Measurements from ENCODE around the gene SMIM5.

SMIM5 gene

DNA sequence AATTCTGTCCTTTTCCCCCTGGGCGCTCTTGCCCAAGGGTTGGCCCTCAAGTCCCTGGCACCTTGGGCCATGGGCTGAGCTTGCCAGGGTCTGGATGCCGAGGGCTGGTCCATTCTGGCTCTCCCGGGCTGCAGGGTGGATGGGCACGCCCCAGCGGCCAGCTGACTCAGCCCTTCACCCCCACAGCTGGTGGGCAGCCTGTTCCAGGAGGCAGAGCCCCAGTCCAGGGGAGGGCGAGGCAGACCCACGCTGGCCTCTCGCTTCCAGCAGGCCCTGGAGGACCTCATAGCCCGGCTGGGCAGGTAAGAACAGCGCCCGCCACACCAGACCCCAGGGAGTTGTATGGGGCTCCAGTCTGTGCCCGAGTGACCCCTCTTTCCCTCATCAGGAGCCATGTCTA is 30.6 kb upstream of the SMIM5 start:
- DNase-seq (ENCODE audit: low read depth in 1 of 2, low spot score in 1 of 2) = no peak

- DNase-seq (ENCODE audit: low read depth in 1 of 2, low spot score in 1 of 2) = no peak
These were observed 30.1 kb upstream of the SMIM5 start for GRCh38 chr17:75603123-75603522.

DNA sequence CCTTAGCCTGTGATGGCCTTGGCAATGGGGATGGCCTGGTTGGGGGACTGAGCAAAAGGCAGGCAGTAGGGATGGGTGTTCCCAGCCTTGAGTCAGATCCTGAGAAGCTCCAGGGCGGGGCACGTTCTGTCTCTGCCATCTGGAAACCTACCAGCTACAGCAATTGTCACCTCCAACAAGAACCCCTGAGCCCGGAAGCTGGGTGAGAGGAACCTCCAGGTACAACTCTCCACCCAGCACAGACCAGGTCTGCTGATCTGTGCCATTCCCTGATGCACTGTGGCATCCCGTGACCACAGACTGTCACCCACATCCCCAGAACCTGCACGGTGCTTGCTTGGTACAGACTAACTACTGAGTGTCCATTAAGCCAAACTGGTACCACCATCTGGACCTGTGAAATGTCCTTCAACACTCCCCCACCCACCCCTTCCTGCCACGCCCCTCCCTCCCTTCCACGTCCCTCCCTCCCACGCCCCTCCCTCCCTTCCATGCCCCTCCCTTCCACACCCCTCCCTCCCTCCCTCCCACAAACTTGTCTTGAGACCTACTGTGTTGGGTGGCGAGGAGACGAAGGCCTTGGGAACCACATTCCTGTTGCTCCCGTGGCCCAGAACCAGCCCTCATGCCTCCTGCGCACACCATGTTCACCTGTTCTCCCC is 29.1 kb upstream of the SMIM5 start:
- DNase-seq (ENCODE audit: low read depth in 1 of 2, low spot score in 1 of 2) = no peak

- DNase-seq (ENCODE audit: low read depth in 1 of 2, low spot score in 1 of 2) = no peak
These were observed 27.4 kb upstream of the SMIM5 start for GRCh38 chr17:75605790-75606189.

GRCh38 chr17:75607086-75607485 is 26.1 kb upstream of the SMIM5 start:
- DNase-seq (ENCODE audit: low read depth in 1 of 2, low spot score in 1 of 2) = no peak

GRCh38 chr17:75610103-75610984 is 22.9 kb upstream of the SMIM5 start:
- no peak for DNase-seq (ENCODE audit: low read depth in 1 of 2, low spot score in 1 of 2)

- DNase-seq (ENCODE audit: low read depth in 1 of 2, low spot score in 1 of 2) = no peak
These were observed 21.3 kb upstream of the SMIM5 start for GRCh38 chr17:75611851-75612429.

GRCh38 chr17:75612906-75613626 is 20.2 kb upstream of the SMIM5 start:
- no peak for DNase-seq (ENCODE audit: low read depth in 1 of 2, low spot score in 1 of 2)

GRCh38 chr17:75614006-75614405 is 19.2 kb upstream of the SMIM5 start:
- no peak for DNase-seq (ENCODE audit: low read depth in 1 of 2, low spot score in 1 of 2)

DNA sequence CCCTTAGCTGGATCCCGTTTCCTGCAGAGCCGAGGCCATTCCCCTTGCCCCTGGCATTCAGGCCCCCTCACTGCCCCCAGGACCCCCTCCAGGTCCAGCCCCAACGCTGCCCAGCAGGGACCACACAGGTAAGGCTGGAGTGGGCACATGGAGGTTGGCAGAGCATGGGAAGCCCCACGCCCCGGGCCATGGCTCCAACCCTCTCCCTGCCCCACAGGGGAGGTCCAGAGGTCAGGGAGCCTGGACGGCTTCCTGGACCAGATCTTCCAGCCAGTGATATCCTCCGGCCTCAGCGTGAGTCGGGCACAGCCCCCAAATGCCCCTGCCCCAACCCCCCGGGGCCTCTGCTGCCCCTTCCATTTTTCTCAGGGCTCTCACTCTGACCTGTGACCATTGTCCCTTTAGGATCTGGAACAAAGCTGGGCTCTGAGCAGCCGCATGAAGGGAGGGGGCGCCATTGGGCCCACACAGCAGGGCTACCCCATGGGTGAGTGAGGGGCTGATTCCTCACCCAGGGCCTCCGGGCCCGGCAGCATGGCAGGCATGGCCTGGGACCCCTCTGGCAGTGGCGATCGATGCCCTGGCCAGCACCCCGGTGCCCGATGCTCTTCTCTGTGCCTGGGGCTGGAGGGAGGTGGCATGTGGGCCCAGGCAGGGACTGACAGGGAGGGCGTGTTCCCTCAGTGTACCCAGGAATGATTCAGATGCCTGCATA is 18.5 kb upstream of the SMIM5 start:
- no peak for DNase-seq (ENCODE audit: low read depth in 1 of 2, low spot score in 1 of 2)

- no peak for DNase-seq (ENCODE audit: low read depth in 1 of 2, low spot score in 1 of 2)
These were observed 17.9 kb upstream of the SMIM5 start for GRCh38 chr17:75615301-75615700.

DNA sequence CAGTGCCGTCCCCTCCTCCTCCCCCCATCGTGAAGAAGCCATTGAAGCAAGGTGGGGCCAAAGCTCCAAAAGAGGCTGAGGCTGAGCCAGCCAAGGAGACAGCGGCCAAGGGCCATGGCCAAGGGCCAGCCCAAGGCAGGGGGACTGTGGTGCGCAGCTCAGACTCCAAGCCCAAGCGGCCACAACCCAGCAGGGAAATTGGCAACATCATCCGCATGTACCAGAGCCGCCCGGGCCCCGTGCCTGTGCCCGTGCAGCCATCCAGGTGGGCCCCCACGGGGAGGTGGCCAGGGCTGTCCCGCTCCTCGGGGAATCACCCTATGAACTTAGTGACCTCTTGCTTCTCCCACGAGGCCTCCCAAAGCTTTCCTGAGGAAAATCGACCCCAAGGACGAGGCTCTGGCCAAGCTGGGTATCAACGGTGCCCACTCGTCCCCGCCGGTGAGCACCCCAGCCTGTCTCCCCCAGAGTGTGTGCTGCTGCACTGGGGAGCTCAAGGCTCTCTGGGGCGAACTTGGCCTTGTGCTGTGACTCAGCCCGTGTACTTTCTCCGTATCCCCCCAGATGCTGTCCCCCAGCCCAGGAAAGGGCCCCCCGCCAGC is 16.6 kb upstream of the SMIM5 start:
- no peak for DNase-seq (ENCODE audit: low read depth in 1 of 2, low spot score in 1 of 2)

DNA sequence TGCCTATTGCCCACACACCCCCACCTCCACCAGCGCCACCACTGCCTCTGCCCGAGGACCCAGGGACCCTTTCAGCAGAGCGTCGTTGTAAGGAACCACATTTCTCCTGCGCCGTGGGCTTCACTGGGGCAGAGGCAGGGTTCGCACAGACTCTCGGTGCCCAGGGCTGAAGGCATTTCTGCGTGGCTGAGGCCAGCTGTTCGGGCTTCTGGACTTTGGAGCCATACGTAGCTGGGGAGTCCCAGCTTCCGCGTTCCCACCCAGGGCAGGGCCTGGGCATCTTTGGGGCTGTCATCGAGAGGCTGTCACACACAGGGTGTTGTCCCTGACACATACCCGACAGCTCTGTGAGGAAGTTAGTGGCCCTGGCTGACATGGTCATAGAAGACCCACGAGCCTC is 16.0 kb upstream of the SMIM5 start:
- no peak for DNase-seq (ENCODE audit: low read depth in 1 of 2, low spot score in 1 of 2)

- no peak for DNase-seq (ENCODE audit: low read depth in 1 of 2, low spot score in 1 of 2)
These were observed 15.6 kb upstream of the SMIM5 start for GRCh38 chr17:75617675-75618074.

- no peak for DNase-seq (ENCODE audit: low read depth in 1 of 2, low spot score in 1 of 2)
These were observed 13.5 kb upstream of the SMIM5 start for GRCh38 chr17:75619506-75620431.

- no peak for DNase-seq (ENCODE audit: low read depth in 1 of 2, low spot score in 1 of 2)
These were observed 11.7 kb upstream of the SMIM5 start for GRCh38 chr17:75621489-75621888.

DNA sequence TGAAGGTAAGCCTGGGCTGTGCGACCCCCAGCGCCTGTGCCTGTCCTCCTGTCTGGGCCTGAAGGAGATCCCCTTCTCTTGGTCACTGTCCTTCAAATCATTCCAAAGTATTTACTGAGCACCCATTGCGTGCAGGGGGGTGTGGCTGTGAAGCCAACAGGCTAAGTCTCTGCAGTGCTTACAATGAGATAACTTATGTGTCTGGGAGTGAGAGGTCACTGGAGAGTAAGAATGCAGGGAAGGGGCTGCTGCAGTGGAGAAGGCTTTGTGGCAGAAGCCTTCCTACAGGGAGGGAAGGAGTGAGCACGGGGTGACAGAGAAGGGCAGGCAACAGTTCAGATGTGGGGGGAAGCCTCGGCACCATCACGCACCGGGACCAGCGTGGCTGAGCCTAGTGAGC is 11.2 kb upstream of the SMIM5 start:
- no peak for DNase-seq (ENCODE audit: low read depth in 1 of 2, low spot score in 1 of 2)

DNA sequence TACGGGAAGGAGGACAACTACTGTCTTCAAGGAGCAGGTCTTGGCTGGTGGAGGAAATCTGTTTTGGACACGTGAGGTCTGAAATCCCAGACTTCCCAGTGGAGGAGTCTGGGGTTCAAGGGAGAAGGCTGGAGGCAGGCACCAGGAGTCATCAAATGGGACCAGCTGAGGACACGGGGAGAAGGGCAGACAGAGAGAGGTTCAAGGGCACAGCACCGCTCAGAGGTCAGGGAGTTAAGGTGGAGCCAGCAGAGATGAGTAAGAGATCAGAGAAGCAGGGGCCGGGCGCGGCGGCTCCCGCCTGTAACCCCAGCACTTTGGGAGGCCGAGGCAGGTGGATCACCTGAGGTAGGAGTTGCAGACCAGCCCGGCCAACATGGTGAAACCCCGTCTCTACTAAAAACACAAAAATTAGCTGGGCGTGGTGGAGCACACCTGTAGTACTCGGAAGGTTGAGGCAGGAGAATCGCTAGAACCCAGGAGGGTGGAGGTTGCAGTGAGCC is 10.4 kb upstream of the SMIM5 start:
- no peak for DNase-seq (ENCODE audit: low read depth in 1 of 2, low spot score in 1 of 2)

GRCh38 chr17:75623386-75623785 is 9.8 kb upstream of the SMIM5 start:
- no peak for DNase-seq (ENCODE audit: low read depth in 1 of 2, low spot score in 1 of 2)

All from stimulated activated CD4-positive, alpha-beta T cell treated with anti-CD3 and anti-CD28 coated beads, Interleukin-15, amount 100 ng/mL, for 1 hour (primary cell).